GM18868 (cell line): ENCODE measurements around the gene ITPR1.
A peak's percentile ranks its signal among the peaks of the same experiment; 100 is the strongest.

ENCODE experiments used
- ATAC-seq: cut with Tn5 transposase; IDR thresholded peaks from one replicate; pipeline ENCODE4 v1.9.1; 2021; ENCODE audit warnings: mild to moderate bottlenecking, moderate library complexity; ENCODE audit not compliant: unreplicated experiment

Gene ITPR1

DNA sequence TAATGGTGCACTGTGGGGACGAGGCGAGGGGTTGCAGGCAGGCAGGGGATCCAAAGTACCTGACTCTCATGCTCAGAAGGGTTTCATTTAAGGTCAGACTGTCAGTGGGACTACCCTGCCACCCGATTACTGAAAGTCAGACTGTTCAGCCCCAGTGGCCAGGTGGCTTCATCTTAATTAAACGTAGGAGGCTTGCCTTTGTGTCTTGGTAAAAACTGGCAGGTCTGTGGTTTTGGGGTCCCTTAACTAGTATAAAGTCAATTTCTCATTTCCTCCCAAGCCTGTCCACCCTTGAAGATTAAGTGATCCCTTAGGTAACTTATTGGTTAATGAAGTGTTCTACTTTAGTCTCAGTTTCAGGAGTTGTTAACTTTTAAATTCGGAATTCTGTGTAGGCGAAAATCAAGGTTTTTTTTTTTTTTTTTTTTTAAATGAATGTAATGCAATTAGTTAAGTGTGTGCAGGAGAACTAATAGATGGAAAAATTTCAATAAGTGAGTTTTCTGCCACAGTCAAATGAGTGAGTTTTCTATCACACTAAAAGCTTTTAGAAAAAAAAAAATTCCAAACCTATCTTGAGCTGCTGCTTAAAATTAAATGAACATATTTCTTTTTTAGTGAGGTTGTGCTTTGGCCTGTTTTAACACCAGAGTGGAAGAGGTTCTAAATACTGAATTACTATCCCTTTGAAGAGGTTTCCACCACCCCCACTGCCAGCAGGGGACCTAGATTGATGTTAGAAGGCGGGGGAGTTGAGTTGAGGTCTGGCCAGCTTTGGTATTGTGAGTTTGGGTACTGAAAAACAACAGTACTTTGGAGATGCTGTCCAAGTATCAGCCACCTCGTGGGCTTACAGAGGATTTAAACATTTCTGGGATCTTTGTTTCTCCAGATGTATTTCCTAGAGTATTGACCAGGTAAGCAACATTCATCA is 15.2 kb downstream of the ITPR1 start:
- ATAC-seq = peak; percentile 72

DNA sequence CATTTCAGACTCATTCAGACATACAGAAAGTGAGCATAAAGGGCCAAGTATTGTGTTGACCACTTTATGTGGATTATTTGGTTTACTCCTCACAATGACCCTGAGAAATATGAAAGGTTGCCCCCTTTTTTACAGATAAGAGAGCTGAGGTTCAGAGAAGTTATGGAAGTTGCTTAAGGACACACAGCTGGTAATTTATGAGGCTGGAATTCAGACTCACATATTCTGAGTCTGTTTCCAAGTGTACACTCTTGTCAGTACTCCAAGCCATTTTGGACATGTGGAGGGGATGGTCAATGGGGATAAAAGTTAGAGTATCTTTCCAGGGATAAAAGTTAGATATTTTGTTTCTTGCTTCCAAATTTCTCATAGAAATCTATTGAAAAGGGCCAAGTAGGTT is 15.9 kb downstream of the ITPR1 start:
- ATAC-seq = no peak

DNA sequence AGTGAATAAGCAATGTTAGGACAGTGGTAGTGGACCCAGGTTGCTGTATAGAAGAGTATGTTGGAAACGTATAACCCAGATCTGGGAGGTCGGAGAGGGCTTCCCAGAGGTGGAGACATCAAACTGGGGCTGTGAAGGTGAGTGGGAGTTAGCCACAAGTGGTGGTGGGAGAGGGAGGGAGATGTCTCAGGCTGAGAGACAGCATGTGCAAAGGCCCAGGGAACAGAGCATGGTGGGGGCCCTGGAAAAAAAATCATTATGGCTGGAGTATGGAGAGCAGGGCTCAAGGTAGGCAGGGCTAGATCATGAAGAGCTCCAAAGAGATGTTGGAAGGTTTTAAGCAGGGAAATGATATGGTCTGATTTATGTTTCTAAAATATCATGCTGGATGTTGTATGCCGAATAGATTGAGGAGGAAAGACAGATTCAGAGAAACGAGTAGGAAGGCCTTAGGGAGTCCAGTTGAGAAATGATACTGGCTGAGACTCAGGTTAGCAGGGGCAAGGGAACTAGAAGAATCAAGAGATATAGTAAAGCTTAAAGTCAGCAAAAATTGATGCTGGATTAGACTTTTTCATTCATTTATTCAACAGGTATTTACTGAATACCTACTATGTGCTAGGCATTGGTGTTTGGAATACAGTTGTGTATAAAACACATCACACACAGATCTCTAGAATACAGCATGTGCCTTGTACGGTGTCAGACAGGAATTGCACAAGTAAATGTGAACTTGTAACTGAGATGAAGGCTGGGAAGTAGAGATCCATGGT is 17.0 kb downstream of the ITPR1 start:
- no peak for ATAC-seq

DNA sequence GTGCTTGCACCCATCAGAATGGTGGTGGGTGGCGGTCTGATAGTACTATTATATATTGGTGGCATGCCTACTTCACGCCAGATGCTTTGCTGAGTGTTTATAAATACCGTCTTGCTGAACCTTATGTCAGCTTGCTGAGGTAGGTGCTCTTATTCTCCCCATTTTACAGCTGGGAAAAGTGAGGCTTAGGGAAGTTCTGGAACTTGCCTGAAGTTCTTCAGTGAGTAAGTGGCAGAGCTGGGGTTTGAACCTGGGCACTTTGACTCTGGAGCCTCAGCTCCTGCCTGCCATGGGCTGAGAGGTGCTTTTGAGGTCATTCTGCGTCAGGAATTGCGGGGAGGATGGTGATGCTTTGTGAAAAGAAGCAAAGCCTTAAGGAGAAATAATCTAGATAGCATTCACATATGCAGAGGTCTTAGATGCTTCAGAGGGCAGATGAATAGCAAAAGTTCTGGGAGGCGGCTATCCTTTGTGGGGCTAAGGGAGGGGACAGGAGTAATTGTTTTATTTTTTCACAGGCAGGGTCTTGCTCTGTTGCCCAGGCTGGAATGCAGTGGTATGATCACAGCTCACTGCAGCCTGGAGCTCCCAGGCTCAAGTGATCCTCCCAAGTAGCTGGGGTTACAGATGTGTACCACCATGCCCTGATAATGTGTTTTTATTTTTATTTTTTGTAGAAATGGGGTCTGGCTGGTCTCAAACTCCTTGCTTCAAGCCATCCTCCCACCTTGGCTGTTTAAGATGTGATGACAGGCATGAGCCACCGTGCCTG is 18.5 kb downstream of the ITPR1 start:
- ATAC-seq = no peak

DNA sequence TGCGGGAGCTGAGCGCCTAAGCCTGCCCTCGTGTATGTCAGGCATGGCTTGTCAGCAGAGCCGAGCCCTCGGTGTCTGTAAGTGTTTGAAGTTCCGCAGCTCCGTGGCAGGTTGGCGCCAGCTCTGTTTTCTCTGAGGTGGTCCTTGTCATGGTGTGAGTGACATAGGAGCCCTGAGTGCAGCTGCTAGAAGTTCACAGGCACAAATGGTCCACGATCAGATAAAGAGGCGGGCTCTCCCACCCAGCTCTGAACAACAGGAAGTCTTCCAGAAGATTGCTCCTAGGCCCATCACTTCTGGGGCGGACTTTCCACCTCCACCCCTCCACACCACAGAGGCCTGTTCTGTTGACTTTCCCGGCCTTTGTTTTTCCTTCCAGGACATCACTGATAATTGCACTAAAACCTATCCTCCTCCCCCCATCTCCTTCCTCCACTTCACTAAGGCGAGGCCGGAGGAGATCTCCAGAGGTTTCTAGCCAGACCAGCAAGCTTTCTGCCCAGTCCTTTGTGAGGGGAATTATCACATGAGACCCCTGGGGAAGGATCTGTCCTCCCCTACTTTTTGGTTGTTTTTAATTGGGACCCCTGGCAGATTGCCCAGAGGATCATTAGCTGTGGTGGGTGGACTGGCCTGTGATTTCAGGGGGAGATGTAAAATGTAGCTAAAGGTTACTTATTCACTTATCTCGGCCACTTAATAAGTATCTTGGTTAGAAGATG is 19.9 kb downstream of the ITPR1 start:
- ATAC-seq = no peak

DNA sequence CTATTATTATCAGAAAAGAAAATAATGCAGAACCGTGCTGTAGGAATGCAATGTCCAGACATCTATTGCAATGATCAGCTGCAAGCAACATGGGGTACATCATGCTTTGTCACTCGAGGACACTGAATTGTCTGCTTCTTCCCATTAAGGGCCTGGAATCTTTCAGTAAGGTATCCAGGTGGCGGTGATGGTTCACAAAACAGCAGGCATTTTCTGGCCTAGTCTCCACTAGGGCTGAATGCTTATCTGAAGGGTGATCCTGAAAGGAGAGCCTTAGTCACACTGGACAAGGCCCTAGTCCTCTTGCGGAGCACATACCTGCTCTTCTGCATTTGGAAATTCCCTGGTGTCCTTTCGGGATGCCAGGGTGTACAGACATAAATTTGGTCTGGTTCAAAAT is 21.2 kb downstream of the ITPR1 start:
- no peak for ATAC-seq

DNA sequence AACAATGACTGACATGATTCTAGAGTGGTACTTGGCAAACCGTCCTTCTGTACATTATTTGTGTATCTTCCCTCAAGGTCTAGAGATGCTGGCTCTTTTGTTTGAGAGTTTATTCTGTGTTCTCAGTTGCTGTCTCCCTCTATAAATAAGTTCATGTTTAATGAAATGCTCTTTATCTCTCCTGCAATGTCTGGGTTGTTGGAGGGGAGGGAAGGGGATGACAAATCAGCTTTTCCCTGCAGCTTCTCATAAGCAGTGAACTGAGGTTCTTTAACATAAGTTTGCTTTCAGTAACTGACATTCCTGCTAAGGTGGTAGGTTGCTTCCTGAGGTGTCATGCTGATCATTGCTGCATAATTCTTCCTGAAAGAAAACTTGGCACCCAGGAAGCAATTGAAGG is 21.8 kb downstream of the ITPR1 start:
- no peak for ATAC-seq

DNA sequence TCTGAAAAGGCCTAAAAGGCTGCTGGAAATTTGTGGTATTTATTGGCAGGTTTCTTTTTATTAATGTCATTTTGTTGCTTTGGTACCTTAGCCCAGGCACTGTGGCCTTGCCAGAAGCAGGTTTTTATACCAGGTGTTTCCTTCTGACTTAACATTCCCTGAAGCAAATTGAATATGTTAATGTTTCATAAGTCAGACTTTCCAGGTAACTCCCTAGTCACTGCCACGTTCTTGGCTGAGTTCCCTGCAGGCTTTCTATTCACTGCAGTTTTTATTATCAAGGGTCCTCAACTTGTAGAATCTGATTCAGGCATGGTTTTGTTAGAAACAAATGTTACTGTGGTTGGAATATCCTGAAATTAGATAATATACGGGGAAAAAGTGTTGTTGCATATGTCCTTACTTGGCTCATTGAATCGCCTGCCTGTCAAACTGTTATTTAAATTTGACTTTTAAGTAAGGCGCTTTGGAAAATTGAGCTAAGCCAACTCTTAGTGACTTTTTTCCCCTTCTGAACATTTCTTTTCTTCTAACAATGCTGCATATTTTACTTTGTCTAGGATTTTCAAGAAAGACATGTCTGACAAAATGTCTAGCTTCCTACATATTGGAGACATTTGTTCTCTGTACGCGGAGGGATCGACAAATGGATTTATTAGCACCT is 22.9 kb downstream of the ITPR1 start:
- no peak for ATAC-seq

DNA sequence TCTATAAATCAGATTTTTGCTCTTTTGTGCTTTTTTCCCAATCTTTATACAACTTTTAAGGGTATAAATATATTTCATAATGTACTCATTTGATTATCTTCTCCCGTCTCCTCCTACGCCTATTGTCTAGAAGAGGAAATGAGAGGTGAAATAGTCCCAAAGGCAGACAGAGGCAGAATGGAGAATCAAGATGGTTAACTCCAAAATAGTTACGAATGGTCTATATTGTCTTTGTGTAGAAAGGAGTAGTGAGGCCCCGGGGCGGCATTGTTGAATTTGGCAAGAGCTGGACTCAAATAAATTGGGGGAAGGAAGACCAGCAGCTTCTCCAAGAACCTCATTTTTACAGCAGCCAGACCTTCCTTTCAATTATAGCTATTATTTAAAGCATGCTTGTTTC is 23.9 kb downstream of the ITPR1 start:
- ATAC-seq = no peak

DNA sequence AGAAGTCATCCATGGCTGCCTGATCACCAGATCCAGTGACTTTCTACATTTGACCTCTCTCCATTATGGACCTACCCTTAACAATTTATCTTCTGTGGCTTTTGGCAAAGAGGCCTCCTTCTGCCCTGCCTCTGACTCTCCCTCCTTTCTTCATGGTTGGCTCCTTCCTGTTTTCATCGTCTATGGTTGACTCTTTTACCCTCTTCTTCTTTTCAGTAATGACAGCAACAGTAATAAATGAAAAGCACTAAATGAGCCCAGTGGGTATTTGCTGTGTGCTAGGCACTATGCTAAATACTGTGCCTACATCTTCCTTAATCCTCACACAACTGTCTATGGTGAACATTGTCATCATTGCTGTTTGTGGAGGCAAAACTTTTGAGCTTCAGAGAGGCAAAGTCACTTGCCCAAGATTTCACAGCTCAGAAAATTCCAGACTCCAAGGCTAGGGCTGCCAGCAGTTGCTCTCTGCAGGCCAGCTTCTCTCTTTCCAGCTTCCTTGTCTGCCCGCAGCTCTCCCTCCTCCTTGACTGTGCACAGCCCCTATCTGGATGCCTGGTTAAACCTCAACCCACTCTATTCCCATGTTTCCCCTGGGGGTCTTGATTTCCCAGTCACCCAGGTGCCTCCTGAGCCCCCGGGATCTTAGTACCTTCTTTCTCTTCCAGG is 24.6 kb downstream of the ITPR1 start:
- ATAC-seq = no peak

DNA sequence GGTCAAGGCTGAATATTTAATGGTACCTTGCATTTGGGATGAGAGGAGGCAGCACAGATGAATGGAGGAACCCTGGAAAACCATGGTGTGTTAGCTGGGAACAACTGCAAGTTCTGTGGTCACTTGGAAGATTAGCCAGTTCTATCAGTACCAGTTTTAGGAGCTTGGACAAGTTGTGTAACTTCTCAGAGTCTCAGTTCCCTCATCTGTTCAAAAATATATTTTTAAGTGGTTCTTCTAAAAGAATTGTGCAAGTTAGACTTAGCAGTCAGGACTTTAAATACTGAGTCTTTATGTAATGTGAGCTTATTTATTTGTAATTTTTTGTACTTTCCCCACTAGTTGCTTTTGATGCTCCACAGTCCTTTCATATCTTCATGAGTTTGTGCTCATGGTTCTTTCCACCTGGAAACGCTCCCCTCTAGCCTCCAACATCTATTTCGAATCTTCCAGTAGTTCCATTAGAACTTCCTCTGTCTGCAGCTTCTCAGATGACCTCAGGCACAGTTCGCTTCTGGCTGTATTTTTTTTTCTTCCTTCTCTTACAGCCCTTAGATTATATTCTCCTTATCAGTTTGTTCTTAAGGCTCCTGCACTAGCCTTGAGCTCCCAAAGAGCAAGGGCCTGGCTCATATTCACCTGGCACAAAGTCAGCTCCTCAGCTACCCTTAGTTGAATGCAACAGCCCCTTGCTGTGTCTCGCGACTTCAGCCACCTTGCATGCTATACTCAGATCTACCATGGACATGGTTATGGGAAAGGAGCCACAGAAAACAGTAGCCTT is 27.1 kb downstream of the ITPR1 start:
- ATAC-seq = no peak

DNA sequence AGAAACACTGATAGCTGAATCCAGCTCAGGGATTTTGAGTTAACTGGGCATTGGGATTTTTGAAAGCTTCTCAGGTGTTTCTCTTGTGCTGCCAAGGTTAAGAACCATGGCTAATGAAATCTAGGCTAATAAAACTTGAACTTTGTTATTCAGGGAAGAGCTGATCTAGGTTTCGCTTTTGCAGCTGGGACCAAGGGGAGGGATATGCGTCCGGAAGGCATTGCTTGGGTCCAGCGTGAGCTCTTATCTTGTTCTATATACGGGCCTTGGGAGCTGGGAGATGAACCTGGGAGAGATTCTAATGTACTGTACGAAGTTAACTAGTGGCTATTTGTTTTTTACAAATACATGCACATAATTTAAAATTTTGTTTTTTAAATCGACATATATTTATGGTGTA is 29.8 kb downstream of the ITPR1 start:
- no peak for ATAC-seq

DNA sequence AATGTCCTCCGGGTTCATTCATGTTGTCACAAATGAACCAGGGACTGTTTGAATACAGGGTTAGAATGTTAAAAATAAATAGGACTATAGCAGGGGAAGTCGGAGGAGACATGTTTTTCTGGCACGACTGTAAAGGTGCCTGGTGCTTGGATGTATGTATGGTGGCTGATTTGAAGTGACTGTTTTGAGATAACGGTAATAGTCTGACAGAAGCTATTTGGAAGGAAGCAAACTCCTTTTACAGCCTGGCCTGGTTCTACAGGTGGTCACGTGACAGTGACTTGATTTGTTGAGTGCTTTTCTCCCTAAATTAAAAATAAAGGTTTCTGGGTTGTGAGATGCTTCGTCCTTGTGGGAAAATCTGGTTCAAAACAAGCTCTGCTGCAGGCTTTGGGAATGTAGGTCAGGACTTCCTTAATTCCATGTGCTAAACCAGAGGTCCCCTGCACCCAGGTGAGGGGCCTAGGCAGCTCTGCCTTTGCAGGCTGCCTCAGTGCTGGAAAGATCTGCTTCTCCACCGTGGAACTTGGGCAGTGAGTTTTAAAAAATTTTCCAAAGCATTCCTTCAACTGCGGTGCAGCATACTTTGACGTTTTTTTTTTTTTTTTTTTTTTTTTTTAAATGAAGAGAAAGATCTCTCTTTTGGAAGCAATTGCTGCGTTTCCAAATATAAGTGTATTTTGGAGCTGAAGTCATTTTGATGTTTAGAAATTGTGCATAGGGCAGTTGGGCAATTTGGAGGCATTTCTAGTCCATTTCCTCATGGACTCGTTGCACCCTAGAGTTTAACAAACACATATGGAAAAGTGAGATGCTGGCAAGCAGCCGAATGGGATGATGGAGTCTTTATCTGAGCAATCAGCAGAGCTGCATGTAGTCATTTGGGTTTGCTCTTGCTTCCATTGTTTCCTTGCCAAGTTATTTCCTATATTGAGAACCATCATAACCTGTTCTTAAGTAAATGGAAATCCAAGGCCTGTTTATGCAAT is 30.9 kb downstream of the ITPR1 start:
- no peak for ATAC-seq

DNA sequence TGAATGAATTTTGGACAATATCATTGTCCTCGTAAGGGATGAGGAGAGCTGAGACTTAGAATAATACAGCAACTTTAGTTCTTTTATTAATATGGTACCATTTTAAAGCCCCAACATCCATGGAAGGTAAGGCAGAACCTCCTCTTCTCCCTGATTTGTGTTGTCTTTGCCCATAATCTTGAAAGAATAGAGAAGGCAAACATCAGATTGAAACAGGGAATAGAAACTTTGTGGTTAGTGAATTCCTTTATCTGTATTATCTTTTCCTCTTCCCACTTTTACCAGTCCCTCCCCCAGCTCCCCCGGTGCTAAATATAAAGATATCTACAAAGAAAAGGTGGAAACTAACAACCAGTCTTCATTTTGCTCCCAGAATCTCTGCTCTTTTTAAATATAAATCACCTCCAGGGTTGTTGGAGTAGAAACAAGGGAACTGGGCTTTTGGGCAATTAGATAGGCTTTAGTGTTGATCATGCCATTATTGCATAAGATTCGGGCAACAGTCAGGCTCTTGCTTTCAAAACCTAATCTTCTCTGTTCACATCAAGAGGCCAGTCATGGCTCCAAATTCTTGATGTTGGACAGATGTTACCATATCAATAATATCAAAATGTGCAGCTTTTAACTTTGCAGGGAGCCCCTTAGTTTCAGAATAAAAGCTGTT is 32.5 kb downstream of the ITPR1 start:
- no peak for ATAC-seq

DNA sequence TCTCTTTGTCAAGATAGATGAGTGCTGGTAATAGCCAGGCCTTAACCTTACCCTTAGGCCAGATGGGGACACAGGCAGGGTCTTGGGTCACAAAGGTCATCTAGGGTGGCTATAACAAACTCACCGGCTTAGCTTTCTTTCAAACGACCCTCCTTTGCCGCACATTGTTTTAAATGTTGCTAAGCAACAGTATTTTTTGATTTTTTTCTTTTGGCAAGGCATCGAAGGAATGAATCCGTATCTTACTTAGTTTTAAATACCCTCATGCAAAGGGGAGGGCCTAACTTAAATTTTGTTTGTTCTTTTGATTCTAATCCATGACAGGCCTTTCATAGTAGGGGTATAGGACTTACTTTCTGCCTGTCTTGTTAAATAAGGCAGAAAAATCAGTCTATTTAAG is 35.2 kb downstream of the ITPR1 start:
- ATAC-seq = no peak

DNA sequence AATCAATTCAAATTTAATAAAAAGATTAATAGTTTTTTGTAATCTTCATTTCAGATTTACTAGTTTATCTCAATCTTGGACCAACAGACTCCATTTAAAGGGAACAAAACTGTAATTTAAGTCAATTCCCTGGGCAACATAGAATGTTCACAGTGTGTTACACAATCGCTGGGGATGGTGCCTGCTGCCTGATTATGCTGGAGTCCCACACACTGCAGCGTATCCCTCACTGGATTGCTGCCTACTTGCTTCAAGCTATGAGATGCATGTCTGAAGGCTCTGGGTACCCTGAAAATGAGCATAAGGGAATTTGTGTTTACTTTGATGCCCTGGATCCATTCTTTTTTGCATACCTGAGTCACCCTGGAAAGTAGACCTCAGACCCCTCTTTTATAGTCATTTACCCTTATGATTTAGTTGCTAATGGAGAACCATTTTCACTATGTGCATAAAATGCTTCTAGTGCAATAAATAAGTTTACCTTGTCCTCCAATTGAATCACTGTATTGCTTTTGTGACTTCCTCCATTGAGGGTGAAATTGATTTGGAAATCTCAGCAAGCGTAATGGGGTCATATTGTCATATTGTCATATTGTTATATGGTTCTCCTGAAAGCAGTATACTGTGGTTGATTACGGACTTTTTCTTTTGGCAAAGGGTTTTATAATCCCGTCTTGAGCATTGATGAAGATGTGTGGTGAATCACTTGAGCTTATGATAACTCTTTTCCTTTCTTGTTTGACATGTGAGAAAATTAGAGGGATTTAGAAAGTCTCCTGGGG is 35.9 kb downstream of the ITPR1 start:
- ATAC-seq = no peak
